Activated CD4-positive, alpha-beta T cell treated with anti-CD3 and anti-CD28 coated beads, Interleukin-10, Interleukin-2, amounts not matched to agents 100 ng/mL and 50 ng/mL, durations not matched to agents 16 hours and 8 hours (primary cell): ENCODE measurements around the gene PDIK1L.

Experiments
- DNase-seq: peaks from one replicate; pipeline ENCODE4 v3.0.0-alpha.2; 2020

PDIK1L gene

GRCh38 chr1:26111530-26112406 lies at the start of gene PDIK1L:
Gene PDIK1L, plus strand, starts transcription at chr1:26111824. Its CDS starts 2,485 bp downstream, at chr1:26114309.
- peak; percentile 96 for DNase-seq

DNA sequence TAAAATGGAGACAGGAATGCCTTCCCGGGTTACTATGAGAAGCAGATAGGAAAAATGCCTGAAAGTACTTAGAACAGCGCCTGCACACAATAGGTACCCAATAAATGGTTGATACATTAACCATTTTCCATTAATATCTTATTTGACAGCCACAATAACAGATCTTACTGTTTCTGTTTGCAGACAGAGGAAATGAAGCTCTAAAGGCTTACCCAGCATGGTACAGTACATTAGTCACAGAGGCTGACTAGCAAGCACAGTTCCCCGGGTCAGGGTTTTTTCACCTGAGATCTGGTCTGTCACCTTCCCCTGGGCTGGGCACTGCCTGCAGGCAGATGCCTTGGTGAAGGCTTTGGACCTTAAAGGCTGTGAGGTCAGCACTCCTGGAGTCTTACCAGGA lies 47.1 kb upstream of the PDIK1L start:
- DNase-seq = no peak

DNA sequence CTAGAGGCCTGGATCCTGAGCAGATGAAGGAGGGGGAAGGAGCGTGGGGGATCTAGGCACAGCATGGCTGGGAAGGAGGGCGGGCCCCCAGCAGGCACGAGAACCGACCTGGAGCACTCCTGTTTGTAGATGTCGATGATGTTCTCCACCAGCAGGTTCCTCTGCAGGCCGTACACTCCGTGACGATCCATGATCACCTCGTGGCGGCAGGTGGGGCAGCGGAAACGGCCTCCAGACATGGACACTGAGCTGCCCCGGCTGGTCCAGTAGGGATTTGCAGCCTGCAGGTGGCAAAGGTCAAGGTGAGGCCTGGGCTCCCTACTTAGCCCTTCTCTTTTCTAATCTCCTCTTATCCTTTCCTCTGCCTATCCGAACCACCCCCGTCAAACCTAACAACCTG lies 45.5 kb upstream of the PDIK1L start:
- no peak for DNase-seq

GRCh38 chr1:26066857-26067256 lies 44.8 kb upstream of the PDIK1L start:
- no peak for DNase-seq

DNA sequence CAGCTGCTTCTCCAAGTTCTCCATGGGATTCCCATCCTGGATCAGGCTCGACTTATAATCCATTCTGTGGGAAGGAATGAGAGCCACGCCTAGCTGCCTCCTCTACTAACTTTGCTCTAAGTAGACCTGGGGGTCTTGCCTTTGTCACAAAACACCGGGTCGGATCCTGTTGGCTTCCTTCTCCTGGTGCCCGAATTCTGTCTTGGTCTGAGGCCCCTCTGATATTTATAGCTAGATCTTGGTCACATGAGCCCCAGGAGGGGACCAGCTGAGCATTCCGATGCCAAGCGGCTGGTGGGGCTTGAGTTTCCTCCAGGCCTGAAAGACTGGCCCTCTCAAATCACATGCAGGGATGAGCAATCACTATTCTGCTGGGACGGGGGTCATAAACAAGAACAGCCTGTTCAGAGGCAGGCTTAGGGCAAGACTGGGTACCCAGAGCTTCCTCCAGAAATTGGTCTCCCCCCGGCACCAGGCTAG lies 44.2 kb upstream of the PDIK1L start, which contains the start of gene TRIM63:
Gene TRIM63 (minus strand): TSS at position 199 of the 480 bp plus-strand sequence. CDS start 136 bp downstream, at position 63.
- DNase-seq = no peak

GRCh38 chr1:26069941-26070295 lies 41.7 kb upstream of the PDIK1L start:
- DNase-seq = no peak

- DNase-seq = no peak
Measured at GRCh38 chr1:26070296-26070962, 41.2 kb upstream of the PDIK1L start.

- DNase-seq = no peak
Measured at GRCh38 chr1:26070963-26071342, 40.7 kb upstream of the PDIK1L start.

DNA sequence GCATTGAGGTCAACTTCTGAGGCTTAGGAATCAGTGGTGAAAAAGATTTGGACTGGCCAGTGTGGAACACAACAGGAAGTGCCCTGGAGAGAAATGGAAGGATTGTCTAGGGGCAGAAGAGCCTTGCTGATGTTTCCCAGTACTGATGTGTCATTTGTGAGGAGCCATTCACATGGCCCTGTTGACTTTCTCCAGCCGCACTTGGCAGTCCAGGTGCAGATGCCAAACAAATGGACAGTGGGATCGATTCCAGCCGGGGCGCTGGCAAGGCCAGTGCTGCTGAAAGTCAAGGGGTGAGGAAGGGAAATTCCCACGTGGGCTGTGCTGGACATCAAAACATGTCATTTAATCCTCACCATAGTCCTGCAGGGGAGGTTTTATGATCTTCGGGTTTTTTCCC lies 39.3 kb upstream of the PDIK1L start:
- no peak for DNase-seq

DNA sequence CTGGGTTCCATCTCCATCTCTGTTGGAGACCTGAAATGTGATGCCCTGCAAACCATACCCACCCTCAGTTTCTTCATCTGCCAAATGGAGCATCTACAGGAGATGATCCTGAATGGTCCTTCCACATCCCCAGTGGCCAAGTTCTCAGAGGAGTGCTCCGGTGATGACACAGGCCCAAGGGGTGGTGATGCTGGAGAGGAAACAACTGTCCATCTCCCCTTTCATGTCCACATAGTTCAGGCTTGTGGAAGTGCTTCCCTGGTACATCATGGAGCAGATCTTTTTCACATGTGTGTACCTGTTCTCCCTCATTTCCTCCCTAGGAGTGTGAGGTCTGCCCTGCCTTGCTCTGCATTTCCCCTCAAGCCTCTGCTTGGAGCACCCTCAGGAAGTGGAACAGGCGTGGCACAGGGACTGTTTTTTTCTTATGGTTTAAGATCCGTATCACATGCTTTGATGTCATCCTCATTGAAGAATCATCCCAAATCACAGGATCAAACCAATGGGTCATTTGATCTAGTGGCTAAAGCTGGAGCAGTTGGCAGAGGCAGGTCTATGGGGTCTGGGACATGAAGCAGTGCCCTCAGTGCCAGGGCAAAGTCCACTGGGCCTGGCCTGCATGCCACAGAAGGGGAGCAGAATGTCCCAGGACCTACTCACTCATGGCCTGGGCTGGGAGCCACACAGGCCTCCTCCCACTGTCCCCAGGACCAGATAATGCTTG lies 36.0 kb upstream of the PDIK1L start:
- no peak for DNase-seq

DNA sequence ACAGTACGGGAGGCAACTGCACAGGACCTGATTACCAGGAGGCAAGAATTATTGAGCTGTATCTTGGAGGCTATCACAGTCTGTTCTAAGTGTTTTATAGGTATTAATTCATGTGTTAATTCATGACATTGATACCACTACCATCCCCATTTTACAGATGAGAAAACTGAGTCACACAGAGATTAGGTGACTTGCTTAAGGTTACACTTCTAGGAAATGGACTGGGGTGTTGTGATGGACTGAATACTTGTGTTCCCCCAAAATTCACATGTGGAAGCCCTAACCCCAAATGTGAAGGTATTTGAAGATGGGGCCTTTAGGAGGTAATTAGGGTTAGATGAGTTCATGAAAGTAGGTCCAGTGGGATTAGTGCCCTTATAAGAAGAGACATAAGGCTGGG lies 34.1 kb upstream of the PDIK1L start:
- DNase-seq = no peak

DNA sequence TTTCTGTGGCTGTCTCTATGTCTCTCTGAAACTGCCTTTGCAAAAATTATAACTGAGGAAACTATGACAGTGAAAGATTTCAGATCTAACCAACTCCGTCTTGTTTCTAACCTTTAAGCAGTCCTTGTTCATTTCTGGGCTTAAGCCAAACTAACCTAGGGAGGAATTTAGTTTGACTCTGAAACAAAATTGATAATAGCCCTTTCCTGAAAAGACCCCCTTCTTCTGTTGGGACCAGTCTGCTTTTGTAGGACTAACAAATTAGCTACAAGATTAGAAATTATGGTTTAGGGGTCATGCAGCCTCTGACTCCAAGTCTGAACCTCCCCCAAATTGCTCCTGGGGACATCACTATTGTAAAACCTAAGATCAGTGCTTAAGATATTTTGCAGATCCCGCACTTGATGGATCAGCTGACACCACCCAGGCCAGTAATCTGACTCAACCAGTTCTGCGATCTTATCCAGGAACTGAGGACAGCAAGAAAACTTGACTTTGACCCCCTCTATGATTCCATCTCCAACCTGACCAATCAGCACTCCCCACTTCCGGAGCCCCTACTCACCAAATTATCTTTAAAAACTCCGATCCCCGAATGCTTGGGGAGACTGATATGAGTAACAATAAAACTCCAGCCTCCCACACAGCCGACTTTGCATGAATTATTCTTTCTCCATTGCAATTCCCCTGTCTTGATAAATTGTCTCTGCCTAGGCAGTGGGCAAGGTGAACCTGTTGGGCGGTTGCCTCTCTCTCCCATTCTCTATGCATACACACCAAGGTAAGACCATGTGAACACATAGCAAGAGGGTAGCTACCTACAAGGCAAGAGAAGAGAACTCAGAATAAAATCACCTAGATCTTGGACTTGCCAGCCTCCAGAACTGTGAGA lies 33.1 kb upstream of the PDIK1L start:
- DNase-seq = no peak

- no peak for DNase-seq
Measured at GRCh38 chr1:26079178-26079563, 32.5 kb upstream of the PDIK1L start.

GRCh38 chr1:26079960-26080814 lies 31.4 kb upstream of the PDIK1L start:
- no peak for DNase-seq

GRCh38 chr1:26081267-26082019 lies 30.2 kb upstream of the PDIK1L start:
- no peak for DNase-seq

GRCh38 chr1:26082020-26082350 lies 29.6 kb upstream of the PDIK1L start:
- DNase-seq = no peak

DNA sequence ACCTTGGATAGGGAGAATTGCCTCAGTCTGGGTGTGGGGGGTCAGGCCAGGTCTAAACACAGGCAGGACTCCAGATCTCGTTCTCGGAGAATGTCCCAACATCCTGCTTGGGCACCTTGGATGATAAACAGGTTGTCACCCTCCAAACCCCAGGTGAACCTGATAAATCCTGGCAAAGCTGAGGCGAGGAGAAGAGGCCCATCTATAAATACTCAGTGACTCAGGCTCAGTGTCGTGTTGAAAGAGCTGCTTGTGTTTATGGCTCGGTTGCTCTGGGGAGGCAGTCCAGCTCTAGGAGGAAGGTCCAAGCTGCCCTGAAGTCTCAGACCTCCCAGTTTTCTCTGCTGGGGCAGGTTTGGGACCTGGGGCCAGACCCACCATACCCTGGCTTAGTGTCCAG lies 28.4 kb upstream of the PDIK1L start:
- no peak for DNase-seq

GRCh38 chr1:26084091-26084561 lies 27.5 kb upstream of the PDIK1L start:
- no peak for DNase-seq

GRCh38 chr1:26084844-26085243 lies 26.8 kb upstream of the PDIK1L start:
- no peak for DNase-seq

- DNase-seq = no peak
Measured at GRCh38 chr1:26089125-26089524, 22.5 kb upstream of the PDIK1L start.

- no peak for DNase-seq
Measured at GRCh38 chr1:26090893-26091292, 20.7 kb upstream of the PDIK1L start.
